HS-27A (cell line): ENCODE data around the gene CENATAC.
"Not testable (repeated sequence)": the region's sequence is repeated elsewhere in the genome, so short reads cannot be mapped to it uniquely, and the experiment has no call there.

ENCODE experiments used
- DNase-seq: peaks from one replicate; pipeline ENCODE4 v3.0.0-alpha.2; 2012; ENCODE audit warnings: low read depth, missing footprints

CENATAC gene

GRCh38 chr11:119027561-119028345, 29.8 kb downstream of the CENATAC start:
- DNase-seq: no peak

DNA sequence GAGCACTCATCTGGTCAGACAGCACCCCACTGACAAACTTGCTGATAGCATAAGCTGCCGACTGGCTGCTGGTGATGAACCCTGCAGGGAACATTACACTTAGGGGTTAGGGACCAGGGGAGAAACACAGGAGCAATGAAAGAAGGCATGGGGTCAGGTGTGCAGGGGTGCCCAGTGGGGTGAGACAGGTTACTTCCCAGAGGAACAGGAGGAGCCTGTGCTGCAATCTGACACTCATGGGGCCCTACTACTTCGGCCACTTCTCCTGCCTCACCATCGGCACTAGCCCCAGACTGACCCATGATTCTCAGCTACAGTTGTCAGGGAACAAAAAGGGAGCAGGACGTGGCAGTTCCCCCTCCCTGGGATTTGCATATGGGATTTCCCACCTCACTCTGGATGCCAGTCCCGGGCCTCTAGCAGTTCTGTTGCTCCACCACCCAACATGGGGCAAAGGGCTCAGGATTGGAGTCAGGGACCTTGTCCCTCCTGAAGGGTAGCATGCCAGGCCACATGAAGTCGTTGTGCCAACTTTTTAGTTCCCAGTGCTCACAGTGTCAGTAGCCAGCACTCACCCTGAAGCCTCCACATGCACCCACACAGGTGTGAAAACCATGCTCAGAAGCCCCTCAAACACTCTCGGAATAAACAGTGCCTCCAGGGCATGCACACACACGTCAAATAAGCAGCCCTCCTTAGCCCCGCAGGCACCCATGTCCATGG, 30.6 kb downstream of the CENATAC start:
- no peak for DNase-seq

GRCh38 chr11:119029069-119029339, 31.1 kb downstream of the CENATAC start:
- DNase-seq: no peak

GRCh38 chr11:119029340-119030028, 31.5 kb downstream of the CENATAC start:
- DNase-seq: no peak

DNA sequence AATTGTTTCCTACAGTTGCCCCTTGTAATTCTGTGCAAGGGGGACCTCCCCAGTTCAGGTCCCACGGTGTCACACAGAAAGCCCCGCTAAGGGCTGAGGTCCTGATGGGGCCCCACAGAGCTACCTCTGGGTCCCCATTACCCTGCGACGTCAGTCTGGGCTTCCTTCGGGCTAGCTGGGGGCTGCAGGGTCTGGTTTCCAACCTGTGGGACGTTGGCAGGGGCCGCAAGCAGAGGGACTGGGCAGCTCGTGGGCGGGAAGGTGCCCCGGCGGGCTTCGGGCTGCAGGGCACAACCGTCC, 32.0 kb downstream of the CENATAC start:
- no peak for DNase-seq

- DNase-seq: peak; percentile 60
Measured at GRCh38 chr11:119030329-119031047, 32.5 kb downstream of the CENATAC start, which contains the start of gene SLC37A4. Gene SLC37A4 (minus strand): TSS chr11:119030877.

DNA sequence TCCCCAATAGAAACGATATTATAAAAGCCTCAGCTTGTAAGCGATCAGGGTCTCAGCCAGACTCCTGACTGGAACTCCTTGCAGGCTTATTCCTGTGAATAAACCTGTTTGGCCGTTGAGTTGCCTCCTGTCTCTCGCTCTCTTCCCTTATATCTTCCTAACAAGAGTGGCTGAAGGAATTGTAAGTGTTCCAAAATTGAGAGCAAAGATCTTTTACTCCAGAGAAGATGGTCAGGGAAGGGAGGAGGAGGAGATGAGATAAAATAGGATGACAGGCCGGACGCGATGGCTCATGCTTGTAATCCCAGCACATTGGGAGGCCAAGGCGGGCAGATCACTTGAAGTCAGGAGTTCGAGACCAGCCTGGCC, 34.0 kb downstream of the CENATAC start:
- no peak for DNase-seq

DNA sequence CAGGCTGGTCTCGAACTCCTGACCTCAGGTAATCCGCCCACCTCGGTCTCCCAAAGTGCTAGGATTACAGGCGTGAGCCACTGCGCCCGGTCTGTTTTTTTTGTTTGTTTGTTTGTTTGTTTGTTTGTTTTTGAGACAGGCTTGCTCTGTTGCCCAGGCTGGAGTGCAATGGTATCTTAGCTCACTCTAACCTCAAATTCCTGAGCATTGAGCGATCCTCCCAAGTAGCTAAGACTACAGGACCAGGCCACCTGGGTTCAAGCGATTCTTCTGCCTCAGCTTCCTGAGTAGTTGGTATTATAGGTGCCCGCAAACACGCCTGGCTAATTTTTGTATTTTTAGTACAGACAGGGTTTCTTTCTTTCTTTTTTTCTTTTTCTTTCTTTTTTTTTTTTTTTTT, 35.5 kb downstream of the CENATAC start:
- DNase-seq: not testable (repeated sequence)

GRCh38 chr11:119034813-119035212, 36.9 kb downstream of the CENATAC start:
- no peak for DNase-seq

DNA sequence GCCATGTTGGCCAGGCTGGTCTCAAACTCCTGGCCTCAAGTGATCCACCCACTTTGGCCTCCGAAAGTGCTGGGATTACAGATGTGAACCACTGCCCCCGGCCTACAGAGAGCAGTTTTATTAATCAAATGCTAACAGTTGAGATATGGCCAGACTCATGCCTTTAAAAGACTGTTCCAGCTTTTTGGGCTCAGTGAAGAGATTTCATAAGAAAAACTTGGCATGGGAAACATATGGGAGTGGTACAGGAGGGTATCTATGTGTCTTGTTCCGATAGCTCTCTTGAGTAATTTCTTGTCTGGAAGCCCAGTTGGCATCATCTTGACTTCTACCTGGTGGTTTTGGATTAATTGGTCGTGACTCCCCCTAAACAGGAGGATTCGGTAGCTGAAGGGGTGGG, 40.9 kb downstream of the CENATAC start:
- no peak for DNase-seq

- DNase-seq: not testable (repeated sequence)
Measured at GRCh38 chr11:119039471-119039870, 41.5 kb downstream of the CENATAC start.

DNA sequence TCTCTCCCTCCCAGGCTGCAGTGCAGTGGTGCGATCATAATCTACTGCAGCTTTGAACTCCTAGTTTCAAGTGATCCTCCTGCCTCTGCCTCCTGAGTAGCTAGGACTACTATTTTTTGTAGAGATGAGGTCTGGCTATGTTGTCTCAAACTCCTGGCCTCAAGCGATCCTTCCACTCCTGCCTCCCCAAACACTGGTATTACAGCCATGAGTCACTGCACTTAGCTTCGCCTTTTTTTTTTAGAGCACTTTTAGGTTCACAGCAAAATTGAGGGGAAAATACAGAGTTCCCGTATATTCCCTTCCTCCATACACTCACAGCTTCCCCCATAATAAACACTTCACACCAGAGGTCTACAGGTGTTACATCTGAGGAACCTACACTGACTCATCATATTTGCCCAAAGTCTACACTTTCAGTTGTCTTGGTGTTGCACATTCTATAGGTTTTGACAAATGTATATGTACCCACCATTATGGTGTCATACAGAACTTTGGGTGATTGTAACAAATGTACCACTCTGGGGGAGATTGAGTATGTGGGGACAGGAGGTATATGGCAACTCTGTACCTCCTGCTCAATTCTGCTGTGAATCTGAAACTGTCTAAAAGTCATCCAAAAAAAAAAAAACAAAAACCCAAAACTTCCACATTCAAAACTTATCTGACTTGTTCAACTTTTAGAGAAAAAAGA, 44.0 kb downstream of the CENATAC start:
- no peak for DNase-seq

DNA sequence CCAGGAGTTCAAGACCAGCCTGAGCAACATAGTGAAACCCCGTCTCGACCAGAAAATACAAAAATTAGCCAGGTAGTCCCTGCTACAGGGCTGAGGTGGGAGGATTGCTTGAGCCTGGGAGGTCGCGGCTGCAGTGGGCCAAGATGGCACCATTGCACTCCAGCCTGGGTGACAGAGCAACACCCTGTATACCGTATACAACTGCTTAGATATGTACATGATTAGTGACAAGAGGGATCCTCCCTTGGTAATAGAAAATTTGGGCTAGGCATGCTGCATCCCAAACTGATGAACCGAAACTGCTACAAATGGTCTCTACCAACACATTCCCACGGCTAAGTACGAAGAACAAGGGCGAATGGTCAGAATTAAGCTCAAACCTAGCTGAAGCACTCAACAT, 45.0 kb downstream of the CENATAC start:
- no peak for DNase-seq

DNA sequence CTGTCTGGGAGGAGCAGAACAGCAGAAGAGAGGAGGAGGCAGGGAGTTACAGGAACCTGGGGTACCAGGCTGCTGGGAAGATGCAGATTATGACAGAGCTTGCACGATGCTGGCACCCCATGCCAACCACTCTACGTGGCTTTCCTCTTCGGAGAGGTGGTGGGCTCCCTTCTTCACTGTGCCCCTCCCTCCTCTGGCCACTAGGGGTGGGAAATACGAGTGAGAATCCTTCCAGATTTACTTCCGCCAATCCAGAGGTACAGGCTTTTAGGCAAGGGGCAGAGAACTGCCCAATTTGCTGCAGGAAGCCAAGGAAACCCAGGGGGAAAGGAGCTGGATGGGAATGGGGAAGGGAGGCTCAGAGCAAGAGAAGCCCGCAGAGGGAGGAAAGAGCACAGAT, 46.8 kb downstream of the CENATAC start:
- DNase-seq: no peak

- no peak for DNase-seq
Measured at GRCh38 chr11:119046489-119046888, 48.6 kb downstream of the CENATAC start.

GRCh38 chr11:119047205-119047604, 49.3 kb downstream of the CENATAC start:
- DNase-seq: no peak

- DNase-seq: no peak
Measured at GRCh38 chr11:119048644-119049043, 50.7 kb downstream of the CENATAC start.

- DNase-seq: no peak
Measured at GRCh38 chr11:119049081-119049480, 51.1 kb downstream of the CENATAC start.

- no peak for DNase-seq
Measured at GRCh38 chr11:119051440-119052162, 53.7 kb downstream of the CENATAC start.

DNA sequence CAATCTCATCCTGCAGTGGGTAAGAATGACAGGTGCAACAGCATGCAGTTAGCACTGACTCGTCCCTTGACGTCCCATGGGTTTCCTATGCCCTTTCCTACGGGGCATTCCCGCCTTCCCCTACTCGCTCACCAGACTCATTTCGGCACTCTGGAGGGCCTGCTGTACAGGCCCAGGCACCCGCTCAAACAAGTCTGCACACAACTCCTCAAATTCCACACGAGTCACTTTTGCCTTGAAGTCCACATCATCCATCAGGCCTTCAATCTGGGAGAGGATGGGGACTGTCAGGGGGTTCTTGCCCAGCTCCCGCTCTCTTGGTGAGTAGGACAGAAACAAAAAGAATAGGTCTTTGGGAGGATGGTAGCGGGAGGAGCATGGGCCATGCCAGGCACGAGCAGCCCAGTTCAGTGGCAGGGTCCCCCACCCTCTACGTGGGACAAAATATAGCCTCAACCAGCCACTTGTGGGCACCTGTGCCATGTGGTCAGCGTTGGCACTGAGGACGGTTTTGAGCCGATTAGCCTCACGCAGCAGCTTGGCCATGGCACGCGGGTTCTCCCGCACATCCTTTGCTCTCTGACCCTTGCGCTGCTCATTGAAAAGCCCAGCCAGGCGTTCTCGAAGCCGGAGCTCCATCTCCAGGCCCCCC, 54.4 kb downstream of the CENATAC start:
- no peak for DNase-seq

- DNase-seq: no peak
Measured at GRCh38 chr11:119054418-119054817, 56.5 kb downstream of the CENATAC start.
